GM19438 (cell line): ENCODE results near the gene CDK5RAP2.

ENCODE experiments used
- ATAC-seq: cut with Tn5 transposase; IDR thresholded peaks from one replicate; pipeline ENCODE4 v1.9.1; 2021; ENCODE audit warnings: low read depth; ENCODE audit not compliant: unreplicated experiment

The CDK5RAP2 gene

GRCh38 chr9:120412425-120412951 lies 167.5 kb downstream of the CDK5RAP2 start:
- no peak for ATAC-seq

- ATAC-seq = no peak
Observed at GRCh38 chr9:120411862-120412424, 168.0 kb downstream of the CDK5RAP2 start.

- ATAC-seq = no peak
Observed at GRCh38 chr9:120410925-120411501, 169.0 kb downstream of the CDK5RAP2 start.

- ATAC-seq = no peak
Observed at GRCh38 chr9:120408680-120409258, 171.2 kb downstream of the CDK5RAP2 start.

GRCh38 chr9:120405860-120406259 lies 174.1 kb downstream of the CDK5RAP2 start:
- no peak for ATAC-seq

GRCh38 chr9:120405134-120405533 lies 174.8 kb downstream of the CDK5RAP2 start:
- no peak for ATAC-seq

GRCh38 chr9:120403543-120403856 lies 176.5 kb downstream of the CDK5RAP2 start:
- no peak for ATAC-seq

- no peak for ATAC-seq
Observed at GRCh38 chr9:120402741-120403542, 177.0 kb downstream of the CDK5RAP2 start.

- ATAC-seq = no peak
Observed at GRCh38 chr9:120399940-120400339, 180.0 kb downstream of the CDK5RAP2 start.

- ATAC-seq = no peak
Observed at GRCh38 chr9:120398286-120398685, 181.7 kb downstream of the CDK5RAP2 start.

GRCh38 chr9:120397453-120397852 lies 182.5 kb downstream of the CDK5RAP2 start:
- ATAC-seq = no peak

- ATAC-seq = no peak
Observed at GRCh38 chr9:120396931-120397330, 183.0 kb downstream of the CDK5RAP2 start.

- no peak for ATAC-seq
Observed at GRCh38 chr9:120396418-120396817, 183.5 kb downstream of the CDK5RAP2 start.

- no peak for ATAC-seq
Observed at GRCh38 chr9:120395376-120395775, 184.6 kb downstream of the CDK5RAP2 start.

- ATAC-seq = no peak
Observed at GRCh38 chr9:120394058-120394669, 185.8 kb downstream of the CDK5RAP2 start.

- ATAC-seq = no peak
Observed at GRCh38 chr9:120393386-120394057, 186.4 kb downstream of the CDK5RAP2 start.

GRCh38 chr9:120392711-120393110 lies 187.3 kb downstream of the CDK5RAP2 start:
- no peak for ATAC-seq

- ATAC-seq = no peak
Observed at GRCh38 chr9:120392245-120392644, 187.7 kb downstream of the CDK5RAP2 start.

GRCh38 chr9:120391691-120392090 lies 188.3 kb downstream of the CDK5RAP2 start:
- ATAC-seq = no peak

GRCh38 chr9:120390637-120391190 lies 189.3 kb downstream of the CDK5RAP2 start:
- no peak for ATAC-seq
